ENCODE measurements around the gene KRT76. TPM values are rescaled to one million over a fixed set of nuclear protein-coding genes. Genes with fewer than 3 reads are reported as not detected.

Gene KRT76
- total RNA-seq, 1 experiment from 2014 or later, result not detected

- H3K4ac ChIP-seq (ENCODE audit: low read depth, low read length), result no peak overlapping the region
- peak overlapping the region in 1 of 3 experiments; percentile 82; a peak in 1 of 7 replicates for H3K27ac Mint-ChIP-seq
Observed at GRCh38 chr12:52768479-52769200, 8.5 kb downstream of the KRT76 start.

More at GRCh38 chr12:52768479-52769200, 8.5 kb downstream of the KRT76 start:
- no peak for TF ChIP-seq CTCF (conservative IDR thresholded peaks at IDR 0.05)
- Histone ChIP-seq H2BK5ac (ENCODE audit: insufficient read length, low read length) (no peak overlapping the region), H2AK5ac (ENCODE audit: insufficient read length, low read length) (no peak overlapping the region), H3K23ac (ENCODE audit: insufficient read length, low read depth, low read length) (no peak overlapping the region), H2BK20ac (ENCODE audit: low read depth, low read length, poor library complexity, severe bottlenecking) (no peak overlapping the region), H3K9ac (ENCODE audit: extremely low read depth, insufficient read length, low read length) (no peak overlapping the region), H2AFZ (ENCODE audit: low read length) (no peak overlapping the region), H3K27me3 (ENCODE audit: insufficient read depth, low read length) (no peaks in the 10 kb centered on the region), H3K23me2 (ENCODE audit: insufficient read length, low read depth, low read length, poor library complexity, severe bottlenecking) (no peaks in the 10 kb centered on the region), H3K79me2 (ENCODE audit: insufficient read depth, low read length) (no peaks in the 10 kb centered on the region), H4K91ac (ENCODE audit: insufficient read length, low read depth, low read length) (no peak overlapping the region), H3K14ac (ENCODE audit: insufficient read depth, low read length) (no peak overlapping the region), H3K56ac (ENCODE audit: insufficient read length, low read depth, low read length) (no peak overlapping the region), H3K4me1 (ENCODE audit: insufficient read depth, low read length) (no peaks in the 10 kb centered on the region), H3K79me1 (ENCODE audit: insufficient read depth, low read depth, low read length, poor library complexity, severe bottlenecking) (no peaks in the 10 kb centered on the region), H2BK120ac (ENCODE audit: low read depth, low read length, poor library complexity, severe bottlenecking) (no peak overlapping the region), H2BK15ac (ENCODE audit: low read depth, low read length) (no peak overlapping the region), H4K8ac (replicated peaks; ENCODE audit: insufficient read length, low read depth, low read length) (no peak overlapping the region), H2BK12ac (ENCODE audit: insufficient read length, low read depth, low read length) (no peak overlapping the region), H3K27ac (ENCODE audit: insufficient read length, low read depth, low read length) (no peak overlapping the region), H4K5ac (ENCODE audit: insufficient read length, low read depth, low read length) (no peak overlapping the region), H3T11ph (ENCODE audit: low read length) (no peak overlapping the region), H3K18ac (ENCODE audit: insufficient read length, low read depth, low read length) (no peak overlapping the region), H3K4me2 (ENCODE audit: insufficient read depth, insufficient read length, low read length) (no peak overlapping the region), H3K9me3 (ENCODE audit: control insufficient read depth, low read depth, low read length) (no peaks in the 10 kb centered on the region), H4K20me1 (ENCODE audit: control insufficient read depth, insufficient read depth, insufficient read length) (no peaks in the 10 kb centered on the region)
- Mint-ChIP-seq H3K4me3 (no peak overlapping the region), H3K27me3 (ENCODE audit: low read depth) (peaks cover 24% of the 10 kb centered on the region), H3K4me1 (no peaks in the 10 kb centered on the region), H3K36me3 (ENCODE audit: insufficient read depth in 1 of 3, low read depth in 3 of 3) (no peaks in the 10 kb centered on the region), H3K9me3 (no peaks in the 10 kb centered on the region; a peak in 1 of 5 replicates)
- DNase-seq, result no peak
- WGBS (ENCODE audit: extremely low coverage, insufficient read length, low lambda C conversion rate), result no CpG with 5 or more reads among the region's 10 CpGs

Data from H9 (cell line).